Hepatocyte (in vitro differentiated cells): ENCODE measurements around the gene ZMPSTE24. TPM values are rescaled to one million over a fixed set of nuclear protein-coding genes. Genes with fewer than 3 reads are reported as not detected.
A peak's percentile ranks its signal among the peaks of the same experiment; 100 is the strongest.
"Not testable (repeated sequence)": the region's sequence is repeated elsewhere in the genome, so short reads cannot be mapped to it uniquely, and the experiment has no call there.

Experiments
- DNase-seq: peaks from one replicate; pipeline ENCODE4 v3.0.0-alpha.2; 2016; ENCODE audit warnings: low spot score
- H2AFZ ChIP-seq: fragments of 200-600 bp; sonication (generic); 2 replicates; pipeline ENCODE4 v1.6.0; 2016; ENCODE audit warnings: antibody characterized with exemption, mild to moderate bottlenecking
- H3K27ac ChIP-seq: fragments of 200-600 bp; sonication (generic); 2 replicates; pipeline ENCODE4 v1.5.1; 2016; ENCODE audit warnings: mild to moderate bottlenecking
- H3K27me3 ChIP-seq: fragments of 200-600 bp; sonication (generic); 2 replicates; pipeline ENCODE4 v1.6.1; 2016
- H3K36me3 ChIP-seq: fragments of 200-600 bp; sonication (generic); replicated peaks from 2 replicates; pipeline ENCODE4 v1.5.1; 2016; ENCODE audit warnings: low read depth; ENCODE audit not compliant: insufficient read depth
- H3K4me1 ChIP-seq: fragments of 200-600 bp; sonication (generic); 2 replicates; pipeline ENCODE4 v1.5.1; 2016; ENCODE audit warnings: mild to moderate bottlenecking, moderate library complexity; ENCODE audit not compliant: insufficient read depth
- H3K4me2 ChIP-seq: fragments of 200-600 bp; sonication (generic); 2 replicates; pipeline ENCODE4 v1.6.0; 2016
- H3K4me3 ChIP-seq: fragments of 200-600 bp; sonication (generic); 2 replicates; pipeline ENCODE4 v1.5.1; 2016; ENCODE audit warnings: mild to moderate bottlenecking
- H3K79me2 ChIP-seq: fragments of 200-600 bp; sonication (generic); 2 replicates; pipeline ENCODE4 v1.6.0; 2017; ENCODE audit warnings: mild to moderate bottlenecking
- H3K9me2 ChIP-seq: fragments of 200-600 bp; sonication (generic); replicated peaks from 2 replicates; pipeline ENCODE4 v1.6.0; 2017; ENCODE audit warnings: mild to moderate bottlenecking; ENCODE audit not compliant: insufficient read depth
- H3K9me3 ChIP-seq: fragments of 200-600 bp; sonication (generic); 2 replicates; pipeline ENCODE4 v1.5.1; 2016; ENCODE audit warnings: low read depth, mild to moderate bottlenecking
- H4K20me1 ChIP-seq: fragments of 200-600 bp; sonication (generic); 2 replicates; pipeline ENCODE4 v1.6.0; 2016; ENCODE audit warnings: mild to moderate bottlenecking; ENCODE audit not compliant: insufficient read depth, poor library complexity, severe bottlenecking
- EZH2 ChIP-seq: fragments of 200-600 bp; sonication (generic); IDR thresholded peaks from 2 replicates; pipeline ENCODE4 v1.6.1; 2016; ENCODE audit warnings: antibody characterized with exemption, mild to moderate bottlenecking, borderline replicate concordance
- EZH2phosphoT487 ChIP-seq: fragments of 200-600 bp; sonication (generic); IDR thresholded peaks from one replicate; pipeline ENCODE4 v1.6.1; 2018; ENCODE audit warnings: antibody characterized with exemption, mild to moderate bottlenecking, low read depth, moderate library complexity; ENCODE audit not compliant: unreplicated experiment, severe bottlenecking
- WGBS: methylation state at CpG from one replicate; pipeline ENCODE4 v1.1.6; 2016; ENCODE audit warnings: low lambda C conversion rate; ENCODE audit errors: missing lambda C conversion rate; 5-methylcytosine and 5-hydroxymethylcytosine counted together
- polyA plus RNA-seq: library from polyadenylated mRNA; unstranded; fragments of >200 nt; fragmentation: Nextera tagmentation; extraction: Ambion mirVana; gene quantifications from 2 replicates; pipeline ENCODE4 v1.2.1, GENCODE V29; 2016
- total RNA-seq: library from RNA; depleted of rRNA; stranded (reverse); fragments of >200 nt; gene quantifications from 2 replicates; pipeline ENCODE4 v1.2.3, GENCODE V29; 2014
- TF ChIP-seq, protein P1 (sequence below): fragments of 200-600 bp; sonication (generic); IDR thresholded peaks from 2 replicates; pipeline ENCODE4 v1.5.1; 2016; ENCODE audit warnings: antibody characterized with exemption, mild to moderate bottlenecking; ENCODE audit not compliant: poor library complexity

The ZMPSTE24 gene
- total RNA-seq: 56.1 and 58.9 TPM in 2 replicates
- 32.6 and 35.6 TPM in 2 replicates for polyA plus RNA-seq

DNA sequence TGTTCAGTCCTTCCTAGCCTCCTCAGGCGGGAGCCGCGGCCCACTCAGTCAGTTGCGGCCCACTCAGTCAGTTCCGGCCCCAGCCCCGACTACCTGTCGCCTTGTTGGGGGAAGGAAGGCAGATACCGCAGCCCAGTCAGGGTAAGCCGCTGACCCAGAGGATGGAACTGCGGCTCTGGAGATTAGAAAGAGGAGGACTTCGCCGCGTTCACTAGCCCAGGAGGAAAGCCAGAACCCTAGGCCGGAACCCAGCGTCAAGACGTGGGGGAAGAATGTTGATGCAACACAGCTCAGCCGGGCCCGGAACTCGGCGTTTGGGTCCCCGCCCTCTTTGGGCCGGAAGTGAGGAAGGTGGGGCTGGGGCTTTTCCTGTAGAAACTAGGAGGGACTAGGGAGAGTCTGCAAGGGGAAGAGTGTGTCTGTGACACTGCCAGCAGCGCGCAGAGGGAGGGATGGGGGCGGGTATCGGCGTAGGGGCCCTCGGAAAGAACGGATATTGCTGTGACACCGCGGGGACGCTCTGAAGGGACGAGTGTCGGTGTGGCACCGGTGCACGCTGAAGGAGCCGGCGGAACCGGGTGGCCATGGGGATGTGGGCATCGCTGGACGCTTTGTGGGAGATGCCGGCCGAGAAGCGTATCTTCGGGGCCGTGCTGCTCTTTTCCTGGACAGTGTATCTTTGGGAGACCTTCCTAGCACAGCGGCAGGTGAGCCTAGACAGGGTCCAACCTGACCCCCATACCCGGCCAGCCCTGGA lies at the start of gene ZMPSTE24:
TSS of gene ZMPSTE24 (plus strand) at position 549 of the 757 bp plus-strand sequence. CDS start at position 585, 36 bp downstream.
- Histone ChIP-seq H3K79me2 (peaks cover 65% of the 10 kb centered on the region), H3K9me2 (no peaks in the 10 kb centered on the region), H3K27me3 (no peaks in the 10 kb centered on the region), H3K9me3 (no peaks in the 10 kb centered on the region), H4K20me1 (no peaks in the 10 kb centered on the region), H3K27ac (peak within 1 kb of the TSS; percentile 98), H2AFZ (peak within 1 kb of the TSS; percentile 90), H3K4me2 (peak within 1 kb of the TSS; percentile 89), H3K4me3 (peak within 1 kb of the TSS; percentile 75), H3K4me1 (peaks cover 7% of the 10 kb centered on the region), H3K36me3 (no peaks in the 10 kb centered on the region)
- peak; percentile 98 for DNase-seq
- 2% methylated on average over 40 of the region's 48 CpGs for WGBS
- TF ChIP-seq, protein P1, sequence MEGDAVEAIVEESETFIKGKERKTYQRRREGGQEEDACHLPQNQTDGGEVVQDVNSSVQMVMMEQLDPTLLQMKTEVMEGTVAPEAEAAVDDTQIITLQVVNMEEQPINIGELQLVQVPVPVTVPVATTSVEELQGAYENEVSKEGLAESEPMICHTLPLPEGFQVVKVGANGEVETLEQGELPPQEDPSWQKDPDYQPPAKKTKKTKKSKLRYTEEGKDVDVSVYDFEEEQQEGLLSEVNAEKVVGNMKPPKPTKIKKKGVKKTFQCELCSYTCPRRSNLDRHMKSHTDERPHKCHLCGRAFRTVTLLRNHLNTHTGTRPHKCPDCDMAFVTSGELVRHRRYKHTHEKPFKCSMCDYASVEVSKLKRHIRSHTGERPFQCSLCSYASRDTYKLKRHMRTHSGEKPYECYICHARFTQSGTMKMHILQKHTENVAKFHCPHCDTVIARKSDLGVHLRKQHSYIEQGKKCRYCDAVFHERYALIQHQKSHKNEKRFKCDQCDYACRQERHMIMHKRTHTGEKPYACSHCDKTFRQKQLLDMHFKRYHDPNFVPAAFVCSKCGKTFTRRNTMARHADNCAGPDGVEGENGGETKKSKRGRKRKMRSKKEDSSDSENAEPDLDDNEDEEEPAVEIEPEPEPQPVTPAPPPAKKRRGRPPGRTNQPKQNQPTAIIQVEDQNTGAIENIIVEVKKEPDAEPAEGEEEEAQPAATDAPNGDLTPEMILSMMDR: no peak
- TF ChIP-seq EZH2phosphoT487 (no peak), EZH2 (no peak)

DNA sequence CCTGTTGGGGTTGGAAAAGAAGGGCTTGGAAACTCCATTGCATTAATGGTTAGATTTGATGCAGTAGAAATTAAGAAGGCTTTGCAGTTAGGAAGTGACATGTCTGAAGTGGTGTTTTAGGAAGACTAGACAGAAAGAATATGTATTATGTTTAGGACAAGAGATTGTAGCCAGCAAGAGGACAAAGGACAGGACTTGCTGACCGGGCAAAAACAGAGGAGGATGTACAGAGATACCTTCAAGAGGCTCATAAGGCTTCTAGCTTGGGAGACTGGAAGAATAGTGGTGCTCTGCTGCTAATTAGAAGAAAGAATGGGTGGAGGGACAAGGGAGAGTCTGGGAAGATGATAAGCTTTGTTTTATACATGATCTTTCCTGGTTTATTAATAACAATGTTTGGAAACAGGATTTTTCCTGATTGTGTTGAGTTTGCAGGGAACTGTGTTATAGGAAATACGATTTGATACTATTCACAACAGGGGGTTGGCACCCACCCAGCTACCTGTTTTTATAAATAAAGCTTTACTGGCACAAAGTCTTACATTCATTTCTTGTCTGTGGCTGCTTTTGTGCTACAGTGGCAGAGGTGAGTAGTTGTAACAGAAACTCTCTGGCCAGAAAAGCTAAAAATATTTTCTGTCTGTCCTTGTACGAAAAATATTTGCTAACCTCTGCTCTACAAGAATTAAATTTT lies 47.4 kb upstream of the ZMPSTE24 start:
- H3K4me2 ChIP-seq: no peak overlapping the region
- DNase-seq: no peak
- no peaks in the 10 kb centered on the region for H3K9me2 ChIP-seq
- no peak overlapping the region for H3K27ac ChIP-seq
- H4K20me1 ChIP-seq: peaks cover 3% of the 10 kb centered on the region
- no peak for TF ChIP-seq EZH2
- TF ChIP-seq, protein P1: no peak
- no peak for TF ChIP-seq EZH2phosphoT487
- H3K4me3 ChIP-seq: no peak overlapping the region
- no peaks in the 10 kb centered on the region for H3K9me3 ChIP-seq
- H3K36me3 ChIP-seq: no peaks in the 10 kb centered on the region
- WGBS: 97% methylated on average over 3 of the region's 3 CpGs
- no peaks in the 10 kb centered on the region for H3K4me1 ChIP-seq
- H3K79me2 ChIP-seq: peaks cover 11% of the 10 kb centered on the region
- no peaks in the 10 kb centered on the region for H3K27me3 ChIP-seq
- H2AFZ ChIP-seq: no peak overlapping the region

DNA sequence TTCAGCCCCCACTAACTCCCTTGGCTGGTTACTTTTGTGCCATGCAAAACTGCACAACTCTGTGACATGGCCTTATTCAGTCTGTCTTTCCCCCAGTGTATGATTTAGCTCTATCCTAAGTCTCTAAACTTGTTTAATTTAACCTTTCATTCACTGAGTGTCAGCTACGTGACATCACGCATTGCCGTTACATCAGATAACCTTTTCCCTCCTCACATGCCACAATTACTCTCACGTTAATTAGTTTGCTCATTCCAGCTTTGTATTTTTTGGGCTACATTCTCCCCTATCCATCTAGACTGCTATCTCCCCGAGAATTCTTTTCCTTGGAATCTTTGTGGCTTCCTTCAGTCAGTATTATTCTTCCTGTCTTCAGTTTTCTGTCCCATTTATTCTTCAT lies 39.7 kb upstream of the ZMPSTE24 start:
- no peaks in the 10 kb centered on the region for H3K27me3 ChIP-seq
- H4K20me1 ChIP-seq: no peaks in the 10 kb centered on the region
- H3K36me3 ChIP-seq: no peaks in the 10 kb centered on the region
- WGBS: 95% methylated on average over 5 of the region's 5 CpGs
- H3K4me3 ChIP-seq: no peak overlapping the region
- peaks cover 12% of the 10 kb centered on the region for H3K79me2 ChIP-seq
- no peaks in the 10 kb centered on the region for H3K9me2 ChIP-seq
- H3K27ac ChIP-seq: no peak overlapping the region
- H3K9me3 ChIP-seq: no peaks in the 10 kb centered on the region
- DNase-seq: no peak
- H3K4me2 ChIP-seq: no peak overlapping the region
- H2AFZ ChIP-seq: no peak overlapping the region
- TF ChIP-seq, protein P1: no peak
- TF ChIP-seq EZH2 (no peak), EZH2phosphoT487 (no peak)
- no peaks in the 10 kb centered on the region for H3K4me1 ChIP-seq

DNA sequence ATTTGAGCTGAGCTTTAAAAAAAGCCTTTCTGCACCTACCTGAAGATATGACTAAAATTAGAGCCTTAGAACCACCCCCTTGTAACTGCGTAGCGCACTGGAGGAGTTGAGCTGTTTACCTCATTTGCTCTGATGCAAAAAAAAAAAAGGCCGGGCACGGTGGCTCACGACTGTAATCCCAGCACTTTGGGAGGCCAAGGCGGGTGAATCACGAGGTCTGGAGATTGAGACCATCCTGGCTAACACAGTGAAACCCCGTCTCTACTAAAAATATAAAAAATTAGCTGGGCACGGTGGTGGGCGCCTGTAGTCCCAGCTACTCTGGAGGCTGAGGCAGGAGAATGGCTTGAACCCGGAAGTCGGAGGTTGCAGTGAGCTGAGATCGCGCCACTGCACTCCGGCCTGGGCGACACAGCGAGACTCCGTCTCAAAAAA lies 36.5 kb upstream of the ZMPSTE24 start:
- not testable (repeated sequence) for H3K4me3 ChIP-seq, H3K9me2 ChIP-seq, H3K4me1 ChIP-seq, H4K20me1 ChIP-seq, DNase-seq, H3K36me3 ChIP-seq, H2AFZ ChIP-seq, H3K27ac ChIP-seq, H3K4me2 ChIP-seq, H3K27me3 ChIP-seq, H3K9me3 ChIP-seq
- WGBS: 96% methylated on average over 18 of the region's 18 CpGs
- H3K79me2 ChIP-seq: peaks cover 14% of the 10 kb centered on the region
